ENCODE data around the gene MVB12B.

DNA sequence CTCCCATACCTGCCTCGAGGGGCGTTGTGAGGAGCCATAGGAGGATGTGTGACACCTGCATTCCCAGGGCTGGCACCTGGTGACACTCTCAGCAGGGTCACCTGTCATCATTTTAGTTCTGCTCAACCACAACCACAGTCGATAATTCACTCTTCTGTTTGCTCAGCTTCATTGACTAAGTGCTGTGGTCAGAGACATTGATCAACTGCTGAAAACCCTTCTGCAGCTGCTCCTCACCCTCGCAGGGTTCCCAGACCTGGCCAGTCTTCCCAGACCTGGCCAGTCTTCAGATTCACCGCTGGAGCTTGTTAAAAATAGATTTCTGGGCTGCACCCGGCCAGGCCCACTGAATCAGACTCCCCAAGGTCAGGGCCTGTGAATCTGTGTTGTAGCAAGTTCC, 92.8 kb downstream of the MVB12B start:
- TF ChIP-seq, protein P1, sequence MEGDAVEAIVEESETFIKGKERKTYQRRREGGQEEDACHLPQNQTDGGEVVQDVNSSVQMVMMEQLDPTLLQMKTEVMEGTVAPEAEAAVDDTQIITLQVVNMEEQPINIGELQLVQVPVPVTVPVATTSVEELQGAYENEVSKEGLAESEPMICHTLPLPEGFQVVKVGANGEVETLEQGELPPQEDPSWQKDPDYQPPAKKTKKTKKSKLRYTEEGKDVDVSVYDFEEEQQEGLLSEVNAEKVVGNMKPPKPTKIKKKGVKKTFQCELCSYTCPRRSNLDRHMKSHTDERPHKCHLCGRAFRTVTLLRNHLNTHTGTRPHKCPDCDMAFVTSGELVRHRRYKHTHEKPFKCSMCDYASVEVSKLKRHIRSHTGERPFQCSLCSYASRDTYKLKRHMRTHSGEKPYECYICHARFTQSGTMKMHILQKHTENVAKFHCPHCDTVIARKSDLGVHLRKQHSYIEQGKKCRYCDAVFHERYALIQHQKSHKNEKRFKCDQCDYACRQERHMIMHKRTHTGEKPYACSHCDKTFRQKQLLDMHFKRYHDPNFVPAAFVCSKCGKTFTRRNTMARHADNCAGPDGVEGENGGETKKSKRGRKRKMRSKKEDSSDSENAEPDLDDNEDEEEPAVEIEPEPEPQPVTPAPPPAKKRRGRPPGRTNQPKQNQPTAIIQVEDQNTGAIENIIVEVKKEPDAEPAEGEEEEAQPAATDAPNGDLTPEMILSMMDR (IDR thresholded peaks at IDR 0.05): no peak
- TF ChIP-seq POLR2A (IDR thresholded peaks at IDR 0.05): no peak
